H54 (cell line): Measurements from ENCODE around the gene FGF2.
"Not testable (repeated sequence)": the region's sequence is repeated elsewhere in the genome, so short reads cannot be mapped to it uniquely, and the experiment has no call there.

Experiments
- DNase-seq: peaks from one replicate; pipeline ENCODE4 v3.0.0; 2011; ENCODE audit warnings: low spot score, mixed read lengths; ENCODE audit not compliant: insufficient read length
- FAIRE-seq: peaks from 3 replicates; lab custom pipeline; 2011; peaks lifted over from hg19 to GRCh38; lab: Jason Lieb, UNC
- POLR2A ChIP-seq: IDR thresholded peaks from 2 replicates; pipeline ENCODE4 v1.6.1; 2011; ENCODE audit warnings: low read depth, mild to moderate bottlenecking, low read length

The FGF2 gene

GRCh38 chr4:122824616-122825015 lies 2.0 kb upstream of the FGF2 start:
- DNase-seq (no peak), FAIRE-seq (no peak)
- no peak for TF ChIP-seq POLR2A

- no peak for FAIRE-seq
- no peak for DNase-seq
- no peak for TF ChIP-seq POLR2A
These were observed 528 bp upstream of the FGF2 start for GRCh38 chr4:122826079-122826527.

DNA sequence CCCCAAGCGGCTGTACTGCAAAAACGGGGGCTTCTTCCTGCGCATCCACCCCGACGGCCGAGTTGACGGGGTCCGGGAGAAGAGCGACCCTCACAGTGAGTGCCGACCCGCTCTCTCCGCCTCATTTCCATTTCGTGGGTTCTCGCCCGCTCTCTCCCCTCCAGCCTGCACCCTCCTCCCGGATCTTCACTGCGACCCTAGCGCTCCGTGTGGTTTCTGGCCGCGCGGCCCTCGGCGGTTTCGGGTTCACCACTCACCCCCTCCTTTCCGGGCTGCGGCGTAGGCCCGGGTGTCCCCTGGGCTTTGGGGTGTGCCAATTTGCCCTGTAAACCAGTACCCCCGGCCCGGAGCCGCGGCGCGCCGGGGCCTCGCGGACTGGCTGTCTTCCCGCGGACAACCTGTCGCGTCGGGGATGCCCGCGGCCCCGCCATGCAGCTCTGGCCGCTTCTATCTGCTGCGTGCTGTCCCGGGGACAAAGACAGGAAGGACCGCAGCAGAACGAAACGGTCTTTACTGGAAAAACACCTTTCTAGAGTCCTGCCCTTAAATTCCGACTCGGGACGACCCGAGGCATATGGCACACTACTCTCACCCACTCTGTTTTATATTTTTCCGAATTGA lies 737 bp downstream of the FGF2 start:
- FAIRE-seq (no peak), DNase-seq (no peak)
- TF ChIP-seq POLR2A, result no peak

DNA sequence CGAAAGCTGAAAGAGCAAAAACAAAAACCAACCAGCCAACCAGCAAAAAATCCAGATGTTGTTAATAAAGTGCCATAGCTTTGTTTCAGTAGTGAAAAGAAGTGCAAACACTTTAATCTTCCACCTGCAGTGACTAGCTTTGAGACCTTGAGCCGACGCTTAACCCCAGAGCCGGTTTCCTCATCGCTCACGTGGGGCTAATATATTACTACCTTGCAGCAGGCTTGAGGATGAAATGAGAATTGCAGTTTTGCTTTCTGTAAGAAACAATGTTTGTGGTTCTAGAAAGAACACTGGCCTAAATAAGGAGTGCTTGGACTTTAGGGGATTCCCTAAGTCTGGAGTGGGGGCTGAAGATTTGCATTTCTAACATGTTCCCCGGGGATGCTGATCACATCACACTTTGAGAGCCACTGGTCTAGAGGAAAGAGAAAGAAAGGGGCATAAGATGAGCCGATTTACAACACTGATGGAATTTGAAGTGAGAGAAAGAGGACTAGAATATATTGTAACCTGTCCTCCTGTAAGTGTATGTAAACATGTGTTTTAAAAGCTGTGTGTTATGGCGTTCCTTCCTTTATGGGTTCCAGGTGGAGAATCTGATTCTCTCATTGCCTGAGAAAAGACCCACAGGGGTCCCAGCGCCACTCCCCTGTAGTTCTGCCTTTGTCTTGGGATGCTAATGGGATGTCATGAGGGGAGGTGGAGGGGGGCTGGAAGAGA lies 1.4 kb downstream of the FGF2 start:
- TF ChIP-seq POLR2A, result no peak
- FAIRE-seq (no peak), DNase-seq (no peak)

GRCh38 chr4:122830426-122831095 lies 3.9 kb downstream of the FGF2 start:
- FAIRE-seq, result no peak
- DNase-seq, result no peak
- TF ChIP-seq POLR2A, result no peak

DNA sequence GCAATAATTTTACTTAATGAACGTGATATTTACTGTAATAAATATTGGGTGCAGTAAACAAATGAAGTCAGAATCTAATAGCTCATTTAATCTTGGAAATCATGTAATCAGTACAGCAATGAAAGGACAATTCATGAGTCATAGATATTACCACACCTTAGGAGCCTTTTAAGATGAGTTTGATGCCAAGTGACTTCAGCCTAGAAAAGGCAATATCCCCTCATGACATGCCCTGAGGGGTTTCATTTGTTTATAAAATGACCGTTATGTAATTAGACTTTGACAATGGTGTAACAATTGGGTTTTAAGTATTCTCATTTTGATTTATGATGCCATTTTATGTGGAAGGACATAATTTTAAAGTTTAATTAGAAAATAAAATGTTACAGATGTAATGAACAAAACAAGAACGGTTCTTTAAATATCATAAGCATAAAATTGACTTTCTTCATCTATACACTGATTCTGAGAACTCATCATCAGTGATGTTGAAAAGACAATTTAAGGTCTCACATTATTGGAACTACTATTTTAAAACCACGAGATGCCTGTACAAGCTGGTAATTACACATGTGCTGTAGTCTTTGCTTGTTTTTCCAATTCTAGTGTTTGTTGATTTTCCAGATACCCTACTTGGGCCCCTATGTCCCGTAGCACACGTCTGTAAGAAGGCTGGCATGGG lies 5.0 kb downstream of the FGF2 start:
- DNase-seq, result no peak

DNA sequence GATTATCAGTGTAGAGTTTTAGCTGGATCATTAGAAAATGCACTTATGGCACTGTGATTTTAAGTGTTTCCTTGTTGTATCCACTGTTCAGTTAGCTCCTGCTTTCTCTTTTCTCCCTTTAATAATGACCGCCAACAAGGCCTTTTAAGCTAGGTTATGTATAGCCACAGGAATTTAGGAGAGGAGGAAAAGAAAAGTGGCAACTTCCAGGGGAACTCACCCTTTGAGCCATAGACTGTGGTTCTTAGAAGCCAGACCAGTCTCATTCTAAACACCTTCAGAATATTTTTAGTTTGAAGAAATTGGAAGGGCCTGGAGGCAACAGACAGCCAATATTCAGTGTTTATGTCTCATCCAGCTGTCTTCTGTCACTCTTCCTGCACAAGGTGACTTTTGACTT lies 6.1 kb downstream of the FGF2 start:
- no peak for DNase-seq
- FAIRE-seq, result no peak
- no peak for TF ChIP-seq POLR2A

More for the DNA sequence above, 5.0 kb downstream of the FGF2 start:
- TF ChIP-seq POLR2A, result no peak
- FAIRE-seq, result no peak

DNA sequence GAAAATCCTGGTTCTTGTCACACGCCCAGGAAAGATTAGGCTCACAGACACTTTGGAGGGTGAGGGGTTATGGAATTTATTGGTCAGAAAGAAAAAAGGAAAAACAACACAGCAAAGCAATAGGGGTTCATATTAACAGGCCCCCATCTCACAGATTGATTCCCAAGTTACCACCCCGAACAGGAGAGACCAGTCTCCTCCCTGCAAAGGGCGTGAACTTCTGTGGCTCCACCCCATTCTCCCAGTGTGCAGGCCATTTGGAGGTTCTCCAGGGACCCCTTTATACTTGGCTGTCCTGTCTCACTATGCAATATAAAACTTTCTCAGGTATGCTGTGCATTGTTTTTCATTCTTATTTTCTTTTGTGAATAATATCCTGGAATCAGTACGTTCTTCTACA lies 7.4 kb downstream of the FGF2 start:
- FAIRE-seq, result no peak
- no peak for TF ChIP-seq POLR2A

DNA sequence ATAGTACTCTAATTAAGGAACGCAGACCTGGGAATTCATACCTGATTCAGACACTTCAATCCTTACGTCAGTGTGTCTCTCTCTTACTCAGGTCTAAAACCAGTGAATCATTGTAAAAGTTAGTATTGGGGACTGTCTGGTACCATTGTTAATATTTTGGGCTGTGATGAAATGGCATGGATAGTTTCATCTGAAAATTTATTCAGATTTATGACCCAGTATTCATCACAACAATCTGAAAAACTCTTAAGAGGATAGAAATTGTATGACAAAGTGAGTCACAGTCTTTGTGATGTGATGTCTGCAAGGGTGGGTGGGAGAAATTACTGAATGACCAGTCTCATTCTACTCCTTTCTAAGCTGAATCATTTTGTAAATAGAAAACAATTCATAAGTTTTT lies 10.3 kb downstream of the FGF2 start:
- FAIRE-seq, result no peak
- no peak for TF ChIP-seq POLR2A

More for the DNA sequence above, 7.4 kb downstream of the FGF2 start:
- no peak for DNase-seq

DNA sequence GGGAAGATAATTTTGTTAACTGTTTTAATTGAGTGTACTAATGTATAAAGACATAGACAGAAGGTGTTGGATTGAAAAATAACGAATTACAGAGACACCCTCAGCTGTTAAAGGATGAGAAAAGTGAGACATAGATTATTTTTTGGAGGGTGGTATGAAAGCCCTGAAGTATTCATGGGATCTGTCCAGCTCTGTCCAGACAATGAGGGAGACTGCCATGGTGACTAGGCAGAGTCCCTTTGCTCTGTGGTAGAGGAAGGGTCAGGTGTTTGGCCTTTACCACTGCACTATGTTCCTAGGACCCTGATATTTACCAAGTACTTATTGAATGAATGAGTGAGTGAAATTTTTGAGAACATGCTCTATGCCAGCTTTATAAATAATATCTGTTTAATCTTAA lies 11.4 kb downstream of the FGF2 start:
- no peak for DNase-seq
- FAIRE-seq, result no peak

More for the DNA sequence above, 10.3 kb downstream of the FGF2 start:
- DNase-seq, result no peak

GRCh38 chr4:122842392-122842791 lies 15.8 kb downstream of the FGF2 start:
- DNase-seq, result no peak
- no peak for FAIRE-seq
- TF ChIP-seq POLR2A, result no peak

More for the DNA sequence above, 11.4 kb downstream of the FGF2 start:
- TF ChIP-seq POLR2A, result no peak

- no peak for DNase-seq
- FAIRE-seq, result no peak
- TF ChIP-seq POLR2A, result no peak
These were observed 16.4 kb downstream of the FGF2 start for GRCh38 chr4:122842984-122843531.

GRCh38 chr4:122844391-122844790 lies 17.8 kb downstream of the FGF2 start:
- DNase-seq, FAIRE-seq: not testable (repeated sequence)
